HepG2 (cell line): ENCODE data around the gene TSACC. TPM values are rescaled to one million over a fixed set of nuclear protein-coding genes. Genes with fewer than 3 reads are reported as not detected.

ENCODE experiments used
- AHR ChIP-seq: IDR thresholded peaks from 2 replicates; pipeline ENCODE4 v1.6.1; 2018; ENCODE audit warnings: missing genetic modification reagents, missing compliant biosample characterization
- ARNT ChIP-seq: fragments of 450-650 bp; IDR thresholded peaks from 2 replicates; pipeline ENCODE4 v1.6.1; 2017
- ELK4 ChIP-seq: sonication (generic); formaldehyde crosslinking; IDR thresholded peaks from 2 replicates; pipeline ENCODE4 v1.9.0; 2021; ENCODE audit warnings: missing genetic modification reagents, borderline replicate concordance
- FOXK2 ChIP-seq: fragments of 450-650 bp; IDR thresholded peaks from 2 replicates; pipeline ENCODE4 v1.6.1; 2016
- HDAC2 ChIP-seq: sonication (generic); formaldehyde crosslinking; IDR thresholded peaks from 2 replicates; pipeline ENCODE4 v1.4.0; 2020; ENCODE audit warnings: missing genetic modification reagents
- KAT2B ChIP-seq: fragments of 150-350 bp; IDR thresholded peaks from 2 replicates; pipeline ENCODE4 v1.6.1; 2014; ENCODE audit warnings: low read depth, low read length, borderline replicate concordance
- KDM3A ChIP-seq: IDR thresholded peaks from 2 replicates; pipeline ENCODE4 v1.6.1; 2018; ENCODE audit warnings: low read depth, missing compliant biosample characterization
- NKX3-1 ChIP-seq: sonication (generic); formaldehyde crosslinking; IDR thresholded peaks from 2 replicates; pipeline ENCODE4 v1.5.0; 2020; ENCODE audit warnings: missing genetic modification reagents
- PCBP2 ChIP-seq: fragments of 200-400 bp; formaldehyde crosslinking; optimal IDR thresholded peaks from 2 replicates; pipeline ENCODE3; 2018; ENCODE audit warnings: low read length, low read depth; ENCODE audit not compliant: poor library complexity, severe bottlenecking
- SIN3B ChIP-seq: fragments of 150-350 bp; IDR thresholded peaks from 2 replicates; pipeline ENCODE4 v1.6.1; 2014; ENCODE audit warnings: low read length
- SKIL ChIP-seq: sonication (generic); formaldehyde crosslinking; IDR thresholded peaks from 2 replicates; pipeline ENCODE4 v1.8.0; 2022; ENCODE audit warnings: missing genetic modification reagents, mild to moderate bottlenecking, moderate library complexity, borderline replicate concordance
- SMAD3 ChIP-seq: sonication (generic); formaldehyde crosslinking; IDR thresholded peaks from 2 replicates; pipeline ENCODE4 v1.4.0; 2020; ENCODE audit warnings: missing genetic modification reagents
- ZBTB39 ChIP-seq: sonication (generic); formaldehyde crosslinking; IDR thresholded peaks from 2 replicates; pipeline ENCODE4 v1.5.0; 2020; ENCODE audit warnings: missing genetic modification reagents
- ZFP36L2 ChIP-seq: sonication (generic); formaldehyde crosslinking; IDR thresholded peaks from 2 replicates; pipeline ENCODE4 v1.4.0; 2020; ENCODE audit warnings: missing genetic modification reagents
- ZNF451 ChIP-seq: sonication (generic); formaldehyde crosslinking; IDR thresholded peaks from 2 replicates; pipeline ENCODE4 v1.5.0; 2020; ENCODE audit warnings: mild to moderate bottlenecking, missing genetic modification reagents
- ZNF558 ChIP-seq: sonication (generic); formaldehyde crosslinking; IDR thresholded peaks from 2 replicates; pipeline ENCODE4 v1.9.0; 2022; ENCODE audit warnings: mild to moderate bottlenecking, missing genetic modification reagents, borderline replicate concordance
- ZNF75D ChIP-seq: sonication (generic); formaldehyde crosslinking; IDR thresholded peaks from 2 replicates; pipeline ENCODE4 v1.8.1; 2023; ENCODE audit warnings: missing genetic modification reagents, mild to moderate bottlenecking, borderline replicate concordance
- polyA plus RNA-seq, 8 experiments: library from polyadenylated mRNA; depleted of rRNA in 3 of 8; stranded (reverse) in 7 of 8; unstranded in 1 of 8; fragments of >200 nt; fragmentation: Illumina TruSeq in 4 of 8; extraction: Trizol in 4 of 8; gene quantifications; 2 replicates each; pipeline versions ENCODE4 v1.2.1 to v1.2.3, GENCODE V29; 2011 to 2016; ENCODE audit warnings: low read depth in 4 of 8, missing spikeins in 1 of 8, mixed read lengths in 1 of 8; ENCODE audit not compliant: insufficient read depth in 1 of 8
- total RNA-seq, 5 experiments: library from RNA; depleted of rRNA; stranded (reverse); fragments of >200 nt; fragmentation: Illumina TruSeq; extraction: Trizol; gene quantifications; 2 replicates each; pipeline ENCODE4 v1.2.3, GENCODE V29; 2016; ENCODE audit warnings: low read depth in 1 of 5
- TF ChIP-seq, protein P1 (sequence below): sonication (generic); formaldehyde crosslinking; IDR thresholded peaks from 2 replicates; pipeline ENCODE4 v1.4.0; 2020; ENCODE audit warnings: mild to moderate bottlenecking, missing genetic modification reagents
- TF ChIP-seq, protein P2 (sequence below): sonication (generic); formaldehyde crosslinking; IDR thresholded peaks from 2 replicates; pipeline ENCODE4 v1.9.0; 2021; ENCODE audit warnings: missing genetic modification reagents, mild to moderate bottlenecking, borderline replicate concordance
- TF ChIP-seq, protein P3 (sequence below): sonication (generic); formaldehyde crosslinking; conservative IDR thresholded peaks from 2 replicates; pipeline ENCODE4 v1.4.0; 2020; ENCODE audit warnings: missing genetic modification reagents

Gene TSACC
- total and polyA plus RNA-seq, 2 of the 13 experiments (the other 11 are each of a cell fraction or from before 2014, with no cell fraction given), result 1.5 to 2.6 TPM

GRCh38 chr1:156338180-156338976 is at the start of gene TSACC, which contains the start of gene CCT3 (continued):
- TF ChIP-seq, protein P1, sequence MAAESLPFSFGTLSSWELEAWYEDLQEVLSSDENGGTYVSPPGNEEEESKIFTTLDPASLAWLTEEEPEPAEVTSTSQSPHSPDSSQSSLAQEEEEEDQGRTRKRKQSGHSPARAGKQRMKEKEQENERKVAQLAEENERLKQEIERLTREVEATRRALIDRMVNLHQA, result no peak
- TF ChIP-seq, protein P2, sequence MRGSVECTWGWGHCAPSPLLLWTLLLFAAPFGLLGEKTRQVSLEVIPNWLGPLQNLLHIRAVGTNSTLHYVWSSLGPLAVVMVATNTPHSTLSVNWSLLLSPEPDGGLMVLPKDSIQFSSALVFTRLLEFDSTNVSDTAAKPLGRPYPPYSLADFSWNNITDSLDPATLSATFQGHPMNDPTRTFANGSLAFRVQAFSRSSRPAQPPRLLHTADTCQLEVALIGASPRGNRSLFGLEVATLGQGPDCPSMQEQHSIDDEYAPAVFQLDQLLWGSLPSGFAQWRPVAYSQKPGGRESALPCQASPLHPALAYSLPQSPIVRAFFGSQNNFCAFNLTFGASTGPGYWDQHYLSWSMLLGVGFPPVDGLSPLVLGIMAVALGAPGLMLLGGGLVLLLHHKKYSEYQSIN, result no peak
- TF ChIP-seq HDAC2 (CRISPR knock-in tag), result peak; percentile 19; the same call in 1 of the 2 replicates
- 0 out of 2 replicates have a peak, but pooled peaks have one; percentile 45 for TF ChIP-seq AHR (CRISPR knock-in tag)
- no peak for TF ChIP-seq ZNF558 (CRISPR knock-in tag)
- no peak for TF ChIP-seq ELK4 (CRISPR knock-in tag)
- TF ChIP-seq ZNF75D (CRISPR knock-in tag), result no peak
- TF ChIP-seq NKX3-1, result no peak
- 0 out of 2 replicates have a peak, but pooled peaks have one; percentile 19 for TF ChIP-seq KDM3A
- no peak for TF ChIP-seq SMAD3
- TF ChIP-seq PCBP2, result no peak
- TF ChIP-seq, protein P3, sequence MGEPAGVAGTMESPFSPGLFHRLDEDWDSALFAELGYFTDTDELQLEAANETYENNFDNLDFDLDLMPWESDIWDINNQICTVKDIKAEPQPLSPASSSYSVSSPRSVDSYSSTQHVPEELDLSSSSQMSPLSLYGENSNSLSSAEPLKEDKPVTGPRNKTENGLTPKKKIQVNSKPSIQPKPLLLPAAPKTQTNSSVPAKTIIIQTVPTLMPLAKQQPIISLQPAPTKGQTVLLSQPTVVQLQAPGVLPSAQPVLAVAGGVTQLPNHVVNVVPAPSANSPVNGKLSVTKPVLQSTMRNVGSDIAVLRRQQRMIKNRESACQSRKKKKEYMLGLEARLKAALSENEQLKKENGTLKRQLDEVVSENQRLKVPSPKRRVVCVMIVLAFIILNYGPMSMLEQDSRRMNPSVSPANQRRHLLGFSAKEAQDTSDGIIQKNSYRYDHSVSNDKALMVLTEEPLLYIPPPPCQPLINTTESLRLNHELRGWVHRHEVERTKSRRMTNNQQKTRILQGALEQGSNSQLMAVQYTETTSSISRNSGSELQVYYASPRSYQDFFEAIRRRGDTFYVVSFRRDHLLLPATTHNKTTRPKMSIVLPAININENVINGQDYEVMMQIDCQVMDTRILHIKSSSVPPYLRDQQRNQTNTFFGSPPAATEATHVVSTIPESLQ (CRISPR knock-in tag), result no peak
- TF ChIP-seq ZFP36L2, result no peak
- TF ChIP-seq SIN3B, result no peak
- TF ChIP-seq KAT2B, result no peak
- TF ChIP-seq FOXK2, result no peak
- no peak for TF ChIP-seq ZBTB39
- no peak for TF ChIP-seq ARNT
- TF ChIP-seq SKIL (CRISPR knock-in tag), result no peak
- TF ChIP-seq ZNF451 (CRISPR knock-in tag), result no peak; the same call in 1 of the 2 replicates
